SK-MEL-5 (cell line): ENCODE results near the gene ADAM29. TPM values are rescaled to one million over a fixed set of nuclear protein-coding genes. Genes with fewer than 3 reads are reported as not detected.
"Not testable (repeated sequence)": the region's sequence is repeated elsewhere in the genome, so short reads cannot be mapped to it uniquely, and the experiment has no call there.

ENCODE experiments used
- DNase-seq: peaks from one replicate; pipeline ENCODE4 v3.0.0-alpha.2; 2016; ENCODE audit warnings: low read depth, low spot score
- in situ Hi-C: cut with HindIII; loops from 2 replicates; pipeline ENCODE4 v1.10.0; 2016; ENCODE audit warnings: low sequenced_read_pairs, high pct_unique_total_duplicates, low pct_unique_long_range_greater_than_20kb
- total RNA-seq: library from RNA; depleted of rRNA; stranded (reverse); fragments of >200 nt; shearing (Covaris generic); gene quantifications from 2 replicates; pipeline ENCODE4 v1.2.3, GENCODE V29; 2014

ADAM29 gene
- total RNA-seq, 1 experiment from 2014 or later, result not detected

DNA sequence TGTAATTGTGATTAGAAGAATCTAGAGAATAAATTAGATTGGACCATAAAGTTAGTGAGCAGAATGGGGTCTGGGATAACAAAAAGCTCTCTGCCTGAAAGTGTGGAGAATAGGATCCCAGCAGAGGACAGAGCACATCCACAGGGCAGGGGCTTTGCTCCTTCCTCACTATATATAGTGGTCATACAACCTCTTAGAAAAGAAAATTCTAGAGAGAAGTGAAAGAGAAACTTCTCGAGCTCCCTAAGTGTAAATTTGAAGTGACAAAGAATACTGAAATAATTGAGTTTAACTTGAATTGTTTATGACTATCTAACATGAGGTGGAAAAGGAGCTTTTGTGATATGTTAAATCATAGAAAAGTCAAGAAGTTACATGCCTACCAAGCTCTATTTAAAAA is 14.9 kb downstream of the ADAM29 start:
- no peak for DNase-seq

GRCh38 chr4:174934360-174934759 is 16.2 kb downstream of the ADAM29 start:
- in situ Hi-C loops, result no loop called here

More for the DNA sequence above, 14.9 kb downstream of the ADAM29 start:
- in situ Hi-C loops, result no loop called here

GRCh38 chr4:174935607-174936006 is 17.4 kb downstream of the ADAM29 start:
- DNase-seq, result no peak
- in situ Hi-C loops, result no loop called here

More at GRCh38 chr4:174934360-174934759, 16.2 kb downstream of the ADAM29 start:
- no peak for DNase-seq

- in situ Hi-C loops, result no loop called here
- DNase-seq, result no peak
These were observed 21.8 kb downstream of the ADAM29 start for GRCh38 chr4:174940002-174940401.

- in situ Hi-C loops, result no loop called here
- no peak for DNase-seq
These were observed 28.1 kb downstream of the ADAM29 start for GRCh38 chr4:174946246-174946645.

DNA sequence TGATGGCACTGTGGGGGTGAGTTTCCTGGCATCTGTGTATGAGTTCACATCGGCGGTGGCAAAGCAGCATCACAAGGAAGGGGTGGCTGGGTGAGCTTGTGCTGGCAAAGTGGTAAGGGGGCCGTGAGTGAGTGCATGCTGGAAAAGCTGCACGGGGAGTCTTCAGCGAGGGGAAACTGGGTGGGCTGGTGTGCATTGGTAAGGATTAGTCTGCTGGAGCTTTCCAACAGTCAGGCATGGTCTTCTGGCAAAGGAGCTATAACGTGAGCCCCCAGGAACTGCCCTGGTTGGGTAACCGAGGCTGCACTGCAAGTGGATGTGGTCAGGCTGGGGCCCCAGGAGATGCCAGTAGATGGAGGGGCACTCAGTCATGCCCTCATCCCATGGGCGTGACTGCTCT is 30.7 kb downstream of the ADAM29 start:
- in situ Hi-C loops, result no loop called here
- DNase-seq, result no peak

GRCh38 chr4:174972911-174973310 is 54.8 kb downstream of the ADAM29 start:
- in situ Hi-C loops, result no loop called here
- no peak for DNase-seq

GRCh38 chr4:174973336-174973735 is 55.2 kb downstream of the ADAM29 start:
- in situ Hi-C loops, result no loop called here
- no peak for DNase-seq

DNA sequence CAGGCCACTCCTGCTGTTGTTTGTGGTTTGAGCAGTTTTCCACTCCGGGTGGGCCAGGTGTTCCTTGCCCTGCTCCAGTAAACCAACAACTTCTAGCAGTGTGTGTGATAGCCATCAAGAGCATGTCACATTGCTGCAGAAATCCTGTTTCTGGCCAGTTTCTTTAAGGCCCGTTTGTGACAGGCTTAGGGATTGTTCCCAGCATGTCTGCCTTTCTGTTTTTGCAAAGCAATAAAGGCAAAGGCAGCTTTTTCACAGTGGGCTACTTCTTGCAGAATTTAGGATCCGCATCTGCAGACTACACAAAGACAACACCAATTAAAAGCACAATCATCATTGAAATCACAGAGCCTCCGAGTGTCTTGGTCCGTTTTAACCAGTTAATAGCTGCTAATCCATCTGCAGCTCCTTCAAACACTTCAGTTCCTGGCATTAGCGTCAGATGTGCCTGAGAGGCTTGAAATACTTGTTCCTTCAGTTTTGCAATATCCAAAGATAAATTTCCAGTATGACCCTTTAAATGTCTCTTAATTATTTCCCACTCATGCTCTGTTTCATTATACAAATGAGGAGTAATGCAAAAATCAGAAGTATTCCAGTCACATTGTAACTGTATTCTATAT is 65.1 kb downstream of the ADAM29 start:
- in situ Hi-C loops, result no loop called here
- DNase-seq, result no peak

DNA sequence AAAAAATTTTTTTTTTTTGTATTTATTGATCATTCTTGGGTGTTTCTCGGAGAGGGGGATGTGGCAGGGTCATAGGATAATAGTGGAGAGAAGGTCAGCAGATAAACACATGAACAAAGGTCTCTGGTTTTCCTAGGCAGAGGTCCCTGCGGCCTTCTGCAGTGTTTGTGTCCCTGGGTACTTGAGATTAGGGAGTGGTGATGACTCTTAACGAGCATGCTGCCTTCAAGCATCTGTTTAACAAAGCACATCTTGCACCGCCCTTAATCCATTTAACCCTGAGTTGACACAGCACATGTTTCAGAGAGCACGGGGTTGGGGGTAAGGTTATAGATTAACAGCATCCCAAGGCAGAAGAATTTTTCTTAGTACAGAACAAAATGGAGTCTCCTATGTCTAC is 65.7 kb downstream of the ADAM29 start:
- DNase-seq, in situ Hi-C loops: not testable (repeated sequence)

GRCh38 chr4:174989791-174990190 is 71.6 kb downstream of the ADAM29 start:
- in situ Hi-C loops, result no loop called here
- DNase-seq, result no peak

DNA sequence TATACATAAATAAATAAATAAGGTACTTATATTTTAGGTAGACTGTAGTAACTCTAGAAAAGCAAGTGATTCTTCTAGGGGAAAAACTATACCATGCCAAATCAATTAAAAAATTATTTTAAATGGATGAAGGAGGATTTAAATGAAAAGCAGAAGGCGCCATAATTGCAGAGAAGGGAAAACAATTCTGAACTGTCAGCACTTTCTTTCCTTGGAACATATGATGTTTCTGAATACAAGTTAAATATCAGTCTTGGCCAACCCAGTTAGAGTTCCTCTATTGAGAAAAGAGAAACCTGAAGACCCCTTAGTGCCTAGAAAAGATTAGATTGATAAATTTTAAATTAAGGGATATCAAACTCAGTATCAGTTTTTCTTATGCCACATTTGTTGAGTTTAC is 75.8 kb downstream of the ADAM29 start:
- no peak for DNase-seq
- in situ Hi-C loops, result no loop called here

GRCh38 chr4:174996079-174996478 is 77.9 kb downstream of the ADAM29 start:
- no peak for DNase-seq
- in situ Hi-C loops, result no loop called here

DNA sequence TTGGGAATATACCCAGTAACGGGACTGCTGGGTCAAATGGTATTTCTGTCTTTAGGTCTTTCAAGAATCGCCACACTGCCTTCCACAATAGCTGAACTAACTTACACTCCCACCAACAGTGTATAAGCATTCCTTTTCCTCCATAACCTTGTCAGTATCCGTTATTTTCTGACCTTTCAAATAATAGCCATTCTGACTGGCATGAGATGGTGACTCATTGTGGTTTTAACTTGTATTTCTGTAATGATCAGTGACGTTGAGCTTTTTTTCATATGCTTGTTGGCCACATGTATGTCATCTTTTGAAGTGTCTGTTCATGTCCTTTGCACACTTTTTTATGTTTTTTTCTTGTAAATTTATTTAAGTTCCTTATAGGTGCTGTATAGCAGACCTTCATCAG is 81.2 kb downstream of the ADAM29 start:
- DNase-seq, result peak; percentile 75
- in situ Hi-C loops, result no loop called here

- DNase-seq, result no peak
- in situ Hi-C loops, result no loop called here
These were observed 99.6 kb downstream of the ADAM29 start for GRCh38 chr4:175017751-175018150.

GRCh38 chr4:175019447-175019846 is 101.3 kb downstream of the ADAM29 start:
- in situ Hi-C loops, DNase-seq: not testable (repeated sequence)
